A673 (cell line): Measurements from ENCODE around the gene SDHB.

ENCODE experiments used
- CTCF ChIP-seq: fragments of 300-800, 200-600 bp; sonication (generic); conservative IDR thresholded peaks from 2 replicates; pipeline ENCODE4 v1.5.1; 2017; ENCODE audit warnings: low read depth, mild to moderate bottlenecking, antibody characterized with exemption, low read length, moderate library complexity, mixed read lengths
- EZH2 ChIP-seq: fragments of 200-600 bp; sonication (generic); IDR thresholded peaks from 2 replicates; pipeline ENCODE4 v1.6.1; 2017; ENCODE audit warnings: borderline replicate concordance, low read depth, mild to moderate bottlenecking, mixed read lengths, antibody characterized with exemption, low read length; ENCODE audit not compliant: poor library complexity, severe bottlenecking

- no peak for TF ChIP-seq CTCF
- TF ChIP-seq EZH2: no peak
Measured at GRCh38 chr1:17095141-17095540, 41.3 kb upstream of the SDHB start.
